ENCODE measurements around the gene CD93. TPM values are rescaled to one million over a fixed set of nuclear protein-coding genes. Genes with fewer than 3 reads are reported as not detected.

The CD93 gene
- total RNA-seq, 1 experiment from 2014 or later, result not detected

DNA sequence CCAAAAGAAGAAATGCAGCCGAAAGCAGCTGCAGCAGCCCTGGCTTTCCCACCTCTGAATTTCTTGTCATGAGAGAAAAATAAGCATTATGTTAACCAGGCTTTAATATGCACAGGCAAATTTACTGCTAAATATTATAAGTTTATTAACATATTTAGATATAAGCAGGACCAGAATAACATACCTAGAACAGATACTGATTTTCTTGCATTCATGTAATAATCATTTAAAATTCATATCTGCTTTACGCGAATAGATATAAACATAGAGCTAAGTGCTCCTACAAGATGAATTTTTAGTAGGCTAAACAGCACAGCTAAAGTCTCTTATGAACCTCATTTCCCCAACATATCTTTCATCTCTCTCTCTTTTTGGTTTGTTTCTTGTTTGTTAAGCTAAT is 14.7 kb downstream of the CD93 start:
- BruUV-seq (replicated peaks), result no TSS peak
- intact Hi-C loops (cut with micrococcal nuclease), result no loop called here

GRCh38 chr20:23069108-23069507 is 17.0 kb downstream of the CD93 start:
- Histone ChIP-seq H3K4me3 (ENCODE audit: low read length) (no peak overlapping the region), H3K27ac (ENCODE audit: low read length) (no peak overlapping the region), H3K9me2 (replicated peaks; ENCODE audit: low read length) (no peaks in the 10 kb centered on the region), H3K36me3 (ENCODE audit: low read depth, low read length) (no peaks in the 10 kb centered on the region), H3K9ac (ENCODE audit: low read length) (no peak overlapping the region), H2AFZ (ENCODE audit: low read length) (no peak overlapping the region), H4K20me1 (ENCODE audit: low read length) (no peaks in the 10 kb centered on the region), H3K27me3 (ENCODE audit: low read length) (peaks cover 23% of the 10 kb centered on the region), H3K79me2 (ENCODE audit: low read length) (no peaks in the 10 kb centered on the region), H3K4me2 (ENCODE audit: low read length) (no peak overlapping the region), H3F3A (ENCODE audit: low read length, unreplicated experiment) (no peaks in the 10 kb centered on the region), H3K4me1 (ENCODE audit: insufficient read depth, low read length) (no peaks in the 10 kb centered on the region), H3K9me3 (ENCODE audit: low read length) (no peaks in the 10 kb centered on the region)
- ATAC-seq, result no peak
- BruUV-seq (replicated peaks), result no TSS peak
- TF ChIP-seq CTCF (conservative IDR thresholded peaks at IDR 0.05; ENCODE audit: low read depth, low read length) (no peak), EZH2 (IDR thresholded peaks at IDR 0.05; ENCODE audit: low read length, unreplicated experiment) (no peak), EZH2phosphoT487 (IDR thresholded peaks at IDR 0.05; ENCODE audit: borderline replicate concordance, low read length) (no peak)
- POLR2A ChIA-PET (ENCODE audit: unreplicated experiment), result no interaction called here
- no peak for DNase-seq
- intact Hi-C loops (cut with micrococcal nuclease), result no loop called here
- CTCF ChIA-PET, result no interaction called here

More for the DNA sequence above, 14.7 kb downstream of the CD93 start:
- Histone ChIP-seq H4K20me1 (ENCODE audit: low read length) (no peaks in the 10 kb centered on the region), H3K79me2 (ENCODE audit: low read length) (no peaks in the 10 kb centered on the region), H3K27ac (ENCODE audit: low read length) (no peak overlapping the region), H2AFZ (ENCODE audit: low read length) (no peak overlapping the region), H3K4me3 (ENCODE audit: low read length) (no peak overlapping the region), H3K9ac (ENCODE audit: low read length) (no peak overlapping the region), H3K27me3 (ENCODE audit: low read length) (peaks cover 9% of the 10 kb centered on the region), H3K4me2 (ENCODE audit: low read length) (no peak overlapping the region), H3F3A (ENCODE audit: low read length, unreplicated experiment) (no peaks in the 10 kb centered on the region), H3K4me1 (ENCODE audit: insufficient read depth, low read length) (no peaks in the 10 kb centered on the region), H3K9me3 (ENCODE audit: low read length) (no peaks in the 10 kb centered on the region), H3K36me3 (ENCODE audit: low read depth, low read length) (no peaks in the 10 kb centered on the region), H3K9me2 (replicated peaks; ENCODE audit: low read length) (no peaks in the 10 kb centered on the region)
- TF ChIP-seq CTCF (conservative IDR thresholded peaks at IDR 0.05; ENCODE audit: low read depth, low read length) (no peak), EZH2phosphoT487 (IDR thresholded peaks at IDR 0.05; ENCODE audit: borderline replicate concordance, low read length) (no peak), EZH2 (IDR thresholded peaks at IDR 0.05; ENCODE audit: low read length, unreplicated experiment) (no peak)
- ChIA-PET CTCF (no interaction called here), POLR2A (ENCODE audit: unreplicated experiment) (no interaction called here)
- ATAC-seq, result no peak
- DNase-seq, result no peak

- Histone ChIP-seq H3K27me3 (ENCODE audit: low read length) (peaks cover 23% of the 10 kb centered on the region), H3K9ac (ENCODE audit: low read length) (no peak overlapping the region), H3K4me3 (ENCODE audit: low read length) (no peak overlapping the region), H3K9me2 (replicated peaks; ENCODE audit: low read length) (no peaks in the 10 kb centered on the region), H2AFZ (ENCODE audit: low read length) (no peak overlapping the region), H3K4me2 (ENCODE audit: low read length) (no peak overlapping the region), H3K9me3 (ENCODE audit: low read length) (no peaks in the 10 kb centered on the region), H3K4me1 (ENCODE audit: insufficient read depth, low read length) (no peaks in the 10 kb centered on the region), H3K36me3 (ENCODE audit: low read depth, low read length) (no peaks in the 10 kb centered on the region), H4K20me1 (ENCODE audit: low read length) (no peaks in the 10 kb centered on the region), H3K79me2 (ENCODE audit: low read length) (no peaks in the 10 kb centered on the region), H3F3A (ENCODE audit: low read length, unreplicated experiment) (no peaks in the 10 kb centered on the region), H3K27ac (ENCODE audit: low read length) (no peak overlapping the region)
- ATAC-seq, result no peak
- POLR2A ChIA-PET (ENCODE audit: unreplicated experiment), result no interaction called here
- no peak for DNase-seq
- intact Hi-C loops (cut with micrococcal nuclease), result no loop called here
- TF ChIP-seq EZH2 (IDR thresholded peaks at IDR 0.05; ENCODE audit: low read length, unreplicated experiment), result no peak
- TF ChIP-seq CTCF (conservative IDR thresholded peaks at IDR 0.05; ENCODE audit: low read depth, low read length), result no peak
- TF ChIP-seq EZH2phosphoT487 (IDR thresholded peaks at IDR 0.05; ENCODE audit: borderline replicate concordance, low read length), result no peak
- CTCF ChIA-PET, result no interaction called here
- no TSS peak for BruUV-seq (replicated peaks)
These were observed 17.8 kb downstream of the CD93 start for GRCh38 chr20:23068283-23068682.
